AG09309 (cell line): ENCODE data around the gene CDK11B.

Source experiments
- DNase-seq: peaks from one replicate; pipeline ENCODE4 v3.0.0-alpha.2; 2010; ENCODE audit warnings: low read depth
- H3K4me3 ChIP-seq: 2 replicates; pipeline ENCODE4 v1.5.1; 2011; ENCODE audit warnings: mild to moderate bottlenecking, low read depth, low read length, moderate library complexity; ENCODE audit not compliant: control insufficient read depth
- TF ChIP-seq, protein P1 (sequence below): IDR thresholded peaks from 2 replicates; pipeline ENCODE4 v1.5.1; 2011; ENCODE audit warnings: mild to moderate bottlenecking, low read depth, low read length, inconsistent platforms; ENCODE audit not compliant: insufficient read depth, control insufficient read depth; ENCODE audit errors: missing control alignments

CDK11B gene

DNA sequence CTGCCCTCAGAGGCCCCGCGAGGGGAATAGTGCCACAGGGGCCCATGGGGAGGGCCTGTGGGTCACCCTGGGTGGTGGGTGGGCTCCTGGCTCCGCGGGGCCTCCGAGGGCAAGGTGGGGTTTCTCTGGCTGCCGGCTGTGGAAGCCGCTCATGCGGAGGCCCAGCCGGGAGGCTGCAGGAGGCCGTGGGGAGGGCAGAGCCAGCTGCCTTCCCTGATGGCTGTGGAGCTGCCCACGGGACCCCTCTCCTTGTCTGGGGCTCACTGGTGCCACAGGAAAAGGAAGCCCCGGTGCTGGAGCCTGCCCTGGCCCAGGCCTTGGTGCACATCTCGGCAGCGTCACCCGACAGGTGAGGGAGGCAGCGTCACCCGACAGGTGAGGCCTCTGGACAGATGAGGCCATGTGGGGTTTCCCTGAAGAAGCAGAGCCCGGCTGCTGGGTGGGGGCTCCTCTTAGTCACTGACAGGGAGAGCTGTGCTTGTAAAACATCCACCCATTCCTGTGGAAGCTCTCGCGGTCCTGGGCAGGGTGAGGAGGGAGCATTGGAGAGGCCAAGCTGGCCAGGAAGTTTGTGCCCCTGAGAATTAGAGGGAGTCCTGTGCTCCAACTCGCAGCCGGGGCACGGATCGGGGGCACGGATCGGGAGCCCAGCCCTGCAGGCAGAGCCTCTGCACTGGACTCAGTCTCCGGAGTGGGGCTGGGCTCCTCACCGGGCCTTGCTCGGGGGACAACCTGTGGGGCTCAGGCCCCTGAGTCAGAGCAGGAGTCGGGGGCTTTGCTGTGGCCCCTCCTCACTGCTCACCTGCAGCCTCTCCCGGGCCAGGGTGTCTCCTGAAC lies 37.4 kb downstream of the CDK11B start:
- TF ChIP-seq, protein P1, sequence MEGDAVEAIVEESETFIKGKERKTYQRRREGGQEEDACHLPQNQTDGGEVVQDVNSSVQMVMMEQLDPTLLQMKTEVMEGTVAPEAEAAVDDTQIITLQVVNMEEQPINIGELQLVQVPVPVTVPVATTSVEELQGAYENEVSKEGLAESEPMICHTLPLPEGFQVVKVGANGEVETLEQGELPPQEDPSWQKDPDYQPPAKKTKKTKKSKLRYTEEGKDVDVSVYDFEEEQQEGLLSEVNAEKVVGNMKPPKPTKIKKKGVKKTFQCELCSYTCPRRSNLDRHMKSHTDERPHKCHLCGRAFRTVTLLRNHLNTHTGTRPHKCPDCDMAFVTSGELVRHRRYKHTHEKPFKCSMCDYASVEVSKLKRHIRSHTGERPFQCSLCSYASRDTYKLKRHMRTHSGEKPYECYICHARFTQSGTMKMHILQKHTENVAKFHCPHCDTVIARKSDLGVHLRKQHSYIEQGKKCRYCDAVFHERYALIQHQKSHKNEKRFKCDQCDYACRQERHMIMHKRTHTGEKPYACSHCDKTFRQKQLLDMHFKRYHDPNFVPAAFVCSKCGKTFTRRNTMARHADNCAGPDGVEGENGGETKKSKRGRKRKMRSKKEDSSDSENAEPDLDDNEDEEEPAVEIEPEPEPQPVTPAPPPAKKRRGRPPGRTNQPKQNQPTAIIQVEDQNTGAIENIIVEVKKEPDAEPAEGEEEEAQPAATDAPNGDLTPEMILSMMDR = no peak
- no peak overlapping the region for H3K4me3 ChIP-seq
- no peak for DNase-seq

DNA sequence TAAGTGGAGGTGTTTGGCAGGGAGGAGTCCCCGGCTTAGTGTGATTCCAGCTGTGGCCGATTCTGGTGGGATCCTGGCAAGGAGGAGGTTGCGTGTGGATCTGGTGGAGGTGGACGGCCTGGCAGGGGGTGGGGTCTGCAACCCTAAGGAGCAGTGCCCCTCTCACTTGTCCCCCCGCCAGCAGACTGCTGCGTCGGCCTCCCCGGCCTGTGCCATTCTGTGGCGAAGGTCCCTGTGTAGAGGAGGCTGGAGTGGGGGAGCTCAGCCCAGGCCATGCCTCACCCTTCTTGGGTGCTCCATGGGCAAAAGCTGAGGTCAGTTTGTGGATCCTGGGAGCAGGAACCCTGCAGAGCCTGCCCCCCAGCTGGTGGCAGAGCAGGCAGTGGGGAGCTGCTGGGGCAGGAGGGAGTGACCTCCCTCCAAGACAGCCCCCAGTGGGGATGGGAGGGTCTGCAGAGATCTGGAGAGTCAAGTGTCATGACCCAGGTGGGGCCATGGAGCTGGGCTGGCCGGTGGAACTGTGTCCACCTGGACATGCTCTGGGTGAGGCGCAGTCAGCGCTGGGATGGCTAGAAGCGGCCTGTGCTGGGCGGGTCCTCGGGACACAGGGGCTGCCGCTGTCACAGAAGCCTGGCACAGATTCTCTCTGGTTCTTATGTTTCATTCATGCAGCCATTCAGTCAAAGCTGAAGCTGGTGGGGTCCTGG lies 38.2 kb downstream of the CDK11B start:
- no peak overlapping the region for H3K4me3 ChIP-seq
- TF ChIP-seq, protein P1 = no peak

DNA sequence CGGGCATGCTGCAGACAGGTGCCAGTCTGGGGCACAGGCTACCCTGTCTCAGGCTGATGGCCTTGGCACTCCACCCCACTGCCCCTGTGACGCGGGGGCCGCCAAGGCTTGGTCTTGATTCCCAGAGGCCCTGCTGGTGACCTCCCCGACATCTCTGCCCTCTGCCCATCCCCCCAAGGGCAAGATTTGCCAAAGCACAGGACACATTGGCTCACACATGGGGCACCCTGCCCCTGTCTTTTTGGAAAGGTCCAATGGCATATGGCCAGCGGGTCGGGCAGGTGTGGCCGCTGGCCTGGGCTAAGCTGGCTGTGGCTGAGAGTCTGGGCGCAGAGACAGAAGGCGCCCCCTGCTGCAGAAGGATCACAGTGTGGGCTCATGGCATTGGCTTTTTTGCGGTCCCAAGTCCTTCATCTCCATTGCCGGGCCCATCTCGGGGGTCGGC lies 38.9 kb downstream of the CDK11B start:
- TF ChIP-seq, protein P1 = peak; percentile 33

More for the DNA sequence above, 38.2 kb downstream of the CDK11B start:
- no peak for DNase-seq

DNA sequence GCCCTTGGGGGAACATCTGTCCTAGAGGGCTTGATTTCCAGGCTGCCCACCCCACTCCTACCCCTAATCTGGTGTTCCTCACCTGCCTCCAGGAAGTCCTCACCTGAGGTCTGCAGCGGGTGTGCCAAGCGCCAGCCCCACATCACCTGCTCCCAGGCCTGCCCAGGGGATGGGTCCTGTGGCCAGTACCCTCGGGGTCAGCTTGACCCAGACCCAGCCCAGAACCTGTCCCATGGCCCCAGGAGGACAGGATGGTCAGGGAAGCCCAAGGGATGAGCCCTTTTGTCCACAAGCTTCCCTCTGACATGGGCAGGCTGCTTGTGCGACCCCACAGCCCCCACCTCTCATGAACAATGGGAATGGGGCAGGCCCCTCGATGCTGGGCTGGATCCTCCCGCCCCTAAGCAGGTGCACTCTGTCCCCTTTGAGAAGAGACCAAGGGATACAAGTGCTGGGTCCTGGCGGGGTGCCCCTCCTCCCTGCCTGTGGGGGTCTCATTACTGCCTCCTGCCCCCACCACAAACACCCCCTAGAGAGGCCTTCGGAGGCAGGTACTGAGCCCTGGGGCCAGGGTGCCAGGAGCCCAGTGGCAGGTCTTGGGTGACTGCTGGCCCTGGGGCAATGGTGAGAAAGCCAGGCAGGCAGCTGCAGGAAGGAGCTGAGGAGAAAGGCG lies 40.3 kb downstream of the CDK11B start:
- TF ChIP-seq, protein P1 = no peak
- no peak for DNase-seq
- H3K4me3 ChIP-seq = no peak overlapping the region

More for the DNA sequence above, 38.9 kb downstream of the CDK11B start:
- no peak for DNase-seq
- H3K4me3 ChIP-seq = no peak overlapping the region

DNA sequence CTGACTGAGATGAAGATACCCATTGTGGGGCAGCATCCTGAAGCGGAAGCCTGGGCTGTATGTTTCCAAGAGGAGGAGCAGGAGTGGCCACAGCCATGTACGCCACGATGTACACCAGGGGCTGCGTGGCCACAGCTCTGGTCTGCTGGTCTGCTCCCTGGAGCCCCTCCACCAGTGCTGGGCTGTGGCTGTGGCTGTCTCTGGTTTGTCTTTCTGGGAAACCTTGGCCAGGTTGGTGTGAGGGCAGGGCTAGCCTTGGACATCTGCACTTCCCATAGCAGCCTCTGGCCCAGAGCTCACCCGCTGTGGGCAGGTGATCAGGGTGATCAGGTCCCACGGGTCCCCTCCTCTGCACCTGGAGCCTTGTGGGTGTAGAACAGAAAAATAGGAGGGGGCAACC lies 40.9 kb downstream of the CDK11B start:
- H3K4me3 ChIP-seq = no peak overlapping the region
- TF ChIP-seq, protein P1 = no peak
- no peak for DNase-seq

DNA sequence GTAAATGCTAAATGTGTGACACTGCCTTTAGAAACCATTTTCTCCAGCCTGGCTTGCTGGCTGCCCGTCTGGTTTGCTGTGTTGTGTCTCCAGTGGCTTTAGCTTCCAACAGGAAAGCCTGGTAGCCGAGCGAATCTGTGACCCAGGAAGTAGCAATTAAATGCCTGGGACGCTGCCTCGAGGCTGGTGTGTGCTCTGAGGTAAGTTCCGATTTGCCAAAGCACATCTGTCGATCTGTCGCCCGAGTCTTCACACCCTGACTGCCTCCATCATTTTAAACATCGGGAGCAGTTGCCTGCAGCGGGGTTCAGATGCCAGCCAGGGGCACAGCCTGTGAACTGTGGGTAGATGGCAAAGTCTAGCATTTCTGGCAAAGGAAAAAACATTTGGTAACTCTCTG lies 41.3 kb downstream of the CDK11B start:
- DNase-seq = no peak
- TF ChIP-seq, protein P1 = no peak
- no peak overlapping the region for H3K4me3 ChIP-seq
